Measurements from ENCODE around the gene NXPH4.
A peak's percentile ranks its signal among the peaks of the same experiment; 100 is the strongest.

The NXPH4 gene

DNA sequence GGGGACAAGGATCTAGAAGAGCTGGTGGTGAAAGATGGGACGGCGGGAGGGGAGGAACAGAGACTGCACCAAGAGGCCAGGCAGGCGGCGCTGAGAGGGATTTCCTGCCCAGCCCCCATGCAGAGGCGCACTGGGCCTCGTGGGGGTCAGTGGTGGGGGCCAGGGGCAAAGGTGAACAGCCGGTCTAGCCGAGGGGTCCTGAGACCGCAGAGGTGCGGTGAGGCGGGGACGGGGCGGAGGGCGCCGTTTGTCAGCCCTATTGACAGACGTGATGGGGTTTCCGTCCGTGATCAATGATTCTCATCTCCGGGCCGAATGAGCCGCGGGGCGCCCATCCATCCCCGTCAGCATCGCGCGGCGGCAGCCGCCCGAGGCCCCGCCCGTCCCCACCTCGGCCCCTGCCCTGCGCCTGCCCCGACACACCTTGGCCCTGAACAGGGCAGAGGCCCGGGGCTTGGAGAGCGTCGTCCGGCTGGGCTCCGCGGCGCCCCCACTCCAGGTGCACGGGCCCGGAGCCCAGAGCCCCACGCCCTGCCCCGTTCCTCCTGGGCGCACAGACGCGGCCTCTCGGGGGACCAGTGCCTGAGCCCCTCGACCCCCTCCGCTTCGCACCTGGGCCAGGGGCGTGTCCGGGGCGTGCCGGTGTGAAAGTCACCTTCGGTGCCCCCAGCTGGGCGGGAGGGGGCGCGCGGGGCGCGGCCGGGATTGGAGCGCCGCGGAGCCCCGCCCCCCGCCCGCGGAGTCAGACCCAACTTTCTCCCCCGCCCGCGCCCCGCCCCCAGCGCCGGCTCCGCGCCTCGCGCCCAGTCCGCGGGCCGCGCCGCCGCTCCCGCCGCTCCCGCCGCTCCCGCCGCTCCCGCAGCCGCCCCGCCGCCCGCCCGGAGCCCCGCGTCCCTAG lies at the start of gene NXPH4:
NXPH4 (plus strand) TSS at position 781 of the 898 bp plus-strand sequence. CDS start 176 bp downstream, outside the sequence.
- DNase-seq, result no peak

DNA sequence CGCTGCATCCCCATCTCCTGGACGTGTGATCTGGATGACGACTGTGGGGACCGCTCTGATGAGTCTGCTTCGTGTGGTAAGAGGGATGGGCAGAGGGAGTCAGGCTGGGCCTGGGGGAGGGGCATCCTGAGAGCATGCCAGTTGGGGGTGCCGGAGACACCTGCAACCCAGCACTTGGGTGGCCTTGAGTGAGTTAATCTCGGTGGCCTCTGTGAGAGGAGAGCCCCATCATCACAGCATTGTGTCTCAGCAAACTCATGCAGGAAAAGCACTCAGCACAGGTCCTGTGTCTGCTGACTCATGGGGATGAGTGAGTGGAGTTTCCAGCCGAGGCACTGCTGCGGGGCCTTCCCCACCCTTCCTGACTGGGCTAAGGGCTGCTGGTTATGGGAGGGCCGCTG lies 49.6 kb upstream of the NXPH4 start:
- no peak for DNase-seq

- no peak for DNase-seq
Measured at GRCh38 chr12:57168058-57168457, 48.5 kb upstream of the NXPH4 start.

DNA sequence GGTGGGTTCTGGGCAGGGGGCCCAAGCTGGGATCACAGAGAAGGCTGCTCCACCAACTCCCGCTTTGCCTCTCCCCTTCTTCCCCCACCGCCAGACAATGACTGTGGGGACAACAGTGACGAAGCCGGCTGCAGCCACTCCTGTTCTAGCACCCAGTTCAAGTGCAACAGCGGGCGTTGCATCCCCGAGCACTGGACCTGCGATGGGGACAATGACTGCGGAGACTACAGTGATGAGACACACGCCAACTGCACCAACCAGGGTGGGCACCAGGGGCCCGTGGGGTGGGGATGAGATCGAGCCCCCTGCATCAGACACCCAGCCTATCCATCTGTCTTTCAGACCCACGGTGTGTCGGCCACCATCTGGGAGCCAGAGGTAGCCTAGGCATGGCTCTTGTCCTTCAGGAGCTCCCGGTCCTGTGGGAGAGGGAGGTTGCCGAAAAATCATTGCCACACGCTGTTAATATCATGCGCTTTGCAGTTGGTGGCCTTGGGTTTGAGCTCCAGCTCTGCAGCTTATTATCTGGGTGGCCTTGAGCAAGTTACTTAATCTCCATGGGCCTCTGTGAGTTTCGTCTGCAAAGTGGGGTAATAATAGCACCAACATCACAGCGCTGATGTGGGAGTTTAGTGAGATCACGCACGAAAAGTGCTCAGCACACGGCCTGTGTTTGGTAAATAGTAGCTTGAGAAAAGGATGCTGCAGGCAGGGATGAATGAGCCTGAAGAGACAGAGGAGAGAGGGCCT lies 47.4 kb upstream of the NXPH4 start:
- DNase-seq, result no peak

DNA sequence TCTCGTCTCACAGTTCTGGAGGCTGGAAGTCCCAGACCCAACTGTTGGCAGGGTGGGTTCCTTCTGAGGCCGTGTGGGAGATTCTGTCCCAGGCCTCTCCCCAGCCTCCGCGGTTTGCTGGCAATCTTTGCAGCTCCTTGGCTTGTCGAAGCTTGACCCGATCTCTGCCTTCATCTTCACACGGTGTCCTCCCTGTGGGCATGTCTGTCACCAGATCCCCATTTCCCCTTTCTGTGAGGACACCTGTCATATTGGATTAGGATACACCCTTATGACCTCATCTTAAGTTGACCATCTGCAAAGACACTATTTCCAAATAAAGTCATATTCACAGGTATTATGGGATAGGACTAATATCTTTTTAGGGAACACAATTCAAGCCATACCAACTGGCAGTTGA lies 46.6 kb upstream of the NXPH4 start:
- DNase-seq, result no peak

DNA sequence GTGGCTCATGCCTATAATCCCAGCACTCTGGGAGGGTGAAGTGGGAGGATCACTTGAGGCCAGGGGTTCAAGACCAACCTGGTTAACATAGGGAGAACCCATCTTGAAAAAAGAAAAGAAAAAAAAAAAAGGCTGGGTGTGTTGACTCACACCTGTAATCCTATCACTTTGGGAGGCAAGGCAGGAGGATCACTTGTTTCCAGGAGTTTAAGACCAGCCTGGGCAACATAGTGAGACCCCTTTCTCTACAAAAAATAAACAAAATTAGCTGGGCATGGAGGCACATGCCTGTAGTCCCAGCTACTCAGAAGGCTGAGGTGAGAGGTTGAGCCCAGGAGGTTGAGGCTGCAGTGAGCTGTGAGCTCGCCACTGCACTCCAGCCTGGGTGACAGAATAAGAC lies 46.2 kb upstream of the NXPH4 start:
- no peak for DNase-seq

GRCh38 chr12:57170927-57171326 lies 45.7 kb upstream of the NXPH4 start:
- DNase-seq, result no peak

DNA sequence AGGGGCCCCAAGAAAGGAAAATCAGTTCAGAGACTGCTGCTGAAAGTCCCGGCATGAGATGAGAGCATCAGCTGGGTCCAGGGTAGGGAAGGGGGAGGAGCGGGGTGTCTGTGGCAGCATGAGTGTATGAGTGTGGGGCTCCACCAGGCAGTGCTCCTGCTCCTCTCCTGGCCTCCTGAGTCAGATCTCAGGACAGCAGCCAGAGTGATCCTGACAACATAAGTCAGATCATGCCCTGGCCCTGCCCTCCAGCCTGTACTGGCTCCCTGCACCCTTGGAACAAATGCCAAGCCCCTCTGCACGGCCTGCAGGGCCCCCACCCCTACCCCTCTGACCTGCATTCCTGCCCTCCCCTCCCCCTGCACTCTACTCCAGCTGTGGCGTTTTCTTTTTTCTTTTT lies 44.9 kb upstream of the NXPH4 start:
- no peak for DNase-seq

DNA sequence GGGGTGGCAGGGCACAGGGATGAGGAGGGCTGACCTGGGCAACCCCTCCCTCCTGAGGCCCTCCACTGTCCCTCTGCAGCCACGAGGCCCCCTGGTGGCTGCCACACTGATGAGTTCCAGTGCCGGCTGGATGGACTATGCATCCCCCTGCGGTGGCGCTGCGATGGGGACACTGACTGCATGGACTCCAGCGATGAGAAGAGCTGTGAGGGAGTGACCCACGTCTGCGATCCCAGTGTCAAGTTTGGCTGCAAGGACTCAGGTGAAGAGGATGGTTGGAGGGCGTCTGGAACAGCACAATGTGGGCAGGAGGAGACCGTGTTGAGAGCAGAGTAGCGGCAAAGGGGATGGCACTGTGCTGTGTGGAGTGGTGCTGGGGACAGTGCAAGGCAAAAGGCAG lies 43.5 kb upstream of the NXPH4 start:
- no peak for DNase-seq

DNA sequence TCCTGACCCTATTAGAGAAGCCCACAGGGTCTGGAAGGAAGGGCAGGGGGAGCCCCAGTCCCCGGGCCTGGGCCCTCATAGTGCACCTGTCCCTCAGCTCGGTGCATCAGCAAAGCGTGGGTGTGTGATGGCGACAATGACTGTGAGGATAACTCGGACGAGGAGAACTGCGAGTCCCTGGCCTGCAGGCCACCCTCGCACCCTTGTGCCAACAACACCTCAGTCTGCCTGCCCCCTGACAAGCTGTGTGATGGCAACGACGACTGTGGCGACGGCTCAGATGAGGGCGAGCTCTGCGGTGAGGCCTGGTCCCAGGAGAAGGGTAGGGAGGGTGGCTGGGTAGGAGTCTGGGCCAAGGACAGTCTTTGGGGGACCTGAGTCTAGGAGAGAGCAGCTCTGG lies 42.9 kb upstream of the NXPH4 start:
- no peak for DNase-seq

DNA sequence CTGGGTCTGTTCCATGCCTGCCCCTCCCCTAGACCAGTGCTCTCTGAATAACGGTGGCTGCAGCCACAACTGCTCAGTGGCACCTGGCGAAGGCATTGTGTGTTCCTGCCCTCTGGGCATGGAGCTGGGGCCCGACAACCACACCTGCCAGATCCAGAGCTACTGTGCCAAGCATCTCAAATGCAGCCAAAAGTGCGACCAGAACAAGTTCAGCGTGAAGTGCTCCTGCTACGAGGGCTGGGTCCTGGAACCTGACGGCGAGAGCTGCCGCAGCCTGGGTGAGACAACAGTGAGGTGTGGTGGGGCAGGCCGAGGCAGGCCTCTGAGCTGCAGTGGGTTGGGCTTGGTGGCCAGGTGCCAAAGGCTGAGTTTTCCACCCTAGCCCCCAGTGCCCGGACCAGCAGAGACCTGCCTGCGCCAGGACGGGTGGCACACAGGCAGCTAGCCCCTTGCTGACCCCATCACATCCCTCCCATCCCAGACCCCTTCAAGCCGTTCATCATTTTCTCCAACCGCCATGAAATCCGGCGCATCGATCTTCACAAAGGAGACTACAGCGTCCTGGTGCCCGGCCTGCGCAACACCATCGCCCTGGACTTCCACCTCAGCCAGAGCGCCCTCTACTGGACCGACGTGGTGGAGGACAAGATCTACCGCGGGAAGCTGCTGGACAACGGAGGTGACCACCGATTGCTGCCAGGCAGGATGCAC lies 41.0 kb upstream of the NXPH4 start:
- no peak for DNase-seq

DNA sequence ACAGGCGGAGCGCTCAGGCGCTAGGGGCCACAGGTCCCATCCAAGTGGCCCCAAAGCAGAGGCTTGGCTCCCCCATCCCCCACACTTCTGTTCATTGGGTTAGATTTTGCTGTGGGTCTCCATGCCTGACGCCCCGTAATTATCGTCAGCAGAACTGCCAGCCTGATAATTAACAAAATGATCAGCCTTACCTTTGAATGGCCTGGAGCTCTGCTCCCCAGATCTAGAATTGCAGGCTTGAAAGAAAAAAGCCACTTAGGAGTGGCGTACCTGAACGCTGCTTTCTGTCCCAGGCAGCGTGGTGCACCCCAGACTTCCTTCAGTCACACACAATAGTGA lies 40.5 kb upstream of the NXPH4 start:
- DNase-seq, result no peak

DNA sequence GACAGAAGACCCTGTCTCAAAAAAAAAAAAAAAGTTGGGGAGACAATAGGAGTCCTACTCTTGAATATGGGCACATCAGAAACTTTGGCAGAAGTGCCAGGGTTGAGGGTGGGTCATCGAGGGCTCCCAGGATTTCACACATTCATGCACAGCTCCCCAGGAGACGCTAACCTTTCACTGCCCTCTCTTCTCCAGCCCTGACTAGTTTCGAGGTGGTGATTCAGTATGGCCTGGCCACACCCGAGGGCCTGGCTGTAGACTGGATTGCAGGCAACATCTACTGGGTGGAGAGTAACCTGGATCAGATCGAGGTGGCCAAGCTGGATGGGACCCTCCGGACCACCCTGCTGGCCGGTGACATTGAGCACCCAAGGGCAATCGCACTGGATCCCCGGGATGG lies 39.7 kb upstream of the NXPH4 start:
- DNase-seq, result no peak

DNA sequence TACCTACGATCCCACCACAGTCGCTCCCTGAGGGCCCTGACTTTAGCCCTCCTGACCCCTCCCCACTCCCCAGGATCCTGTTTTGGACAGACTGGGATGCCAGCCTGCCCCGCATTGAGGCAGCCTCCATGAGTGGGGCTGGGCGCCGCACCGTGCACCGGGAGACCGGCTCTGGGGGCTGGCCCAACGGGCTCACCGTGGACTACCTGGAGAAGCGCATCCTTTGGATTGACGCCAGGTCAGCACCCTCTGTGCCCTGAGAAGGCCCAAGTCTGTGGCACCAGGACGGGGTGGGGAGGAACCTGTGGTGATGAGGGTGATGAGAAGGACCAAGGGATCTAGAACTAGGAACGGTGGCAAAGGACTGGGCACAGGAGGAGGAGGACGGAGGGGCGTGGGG lies 39.2 kb upstream of the NXPH4 start:
- no peak for DNase-seq

GRCh38 chr12:57178213-57178612 lies 38.4 kb upstream of the NXPH4 start:
- no peak for DNase-seq

- DNase-seq, result no peak
Measured at GRCh38 chr12:57179331-57180086, 37.1 kb upstream of the NXPH4 start.

GRCh38 chr12:57180321-57180989 lies 36.1 kb upstream of the NXPH4 start:
- no peak for DNase-seq

- DNase-seq, result no peak
Measured at GRCh38 chr12:57181072-57181471, 35.5 kb upstream of the NXPH4 start.

DNA sequence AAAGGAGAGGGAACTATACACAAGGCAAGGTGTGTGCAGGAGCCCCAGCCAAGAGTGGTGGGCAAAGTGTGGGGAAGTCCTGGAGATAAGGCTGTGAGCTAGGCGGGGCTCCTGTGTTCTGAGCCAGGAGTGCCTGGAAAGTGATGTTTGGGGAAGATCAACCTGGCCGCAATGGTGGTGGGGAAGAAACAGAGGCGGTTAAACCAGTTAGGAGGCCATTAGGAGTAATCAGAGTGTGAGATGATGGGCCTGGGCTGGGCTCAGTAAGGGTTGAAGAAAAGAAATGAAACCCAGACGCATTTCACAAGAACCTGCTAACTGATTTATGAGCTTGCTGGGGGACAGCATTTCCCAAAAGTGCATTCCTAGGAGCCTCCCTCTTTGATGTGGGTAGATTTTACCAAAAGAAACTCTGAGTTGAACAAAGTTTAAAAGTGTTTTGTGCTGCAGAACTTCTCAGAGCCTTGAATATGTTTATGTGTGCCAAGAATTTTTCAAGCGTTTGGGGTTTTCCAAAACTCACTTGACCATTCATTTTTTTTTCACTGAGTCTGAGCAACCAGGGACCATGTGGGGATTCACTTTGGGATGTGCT lies 34.9 kb upstream of the NXPH4 start:
- DNase-seq, result no peak

- DNase-seq, result peak; percentile 25
Measured at GRCh38 chr12:57182918-57183575, 33.5 kb upstream of the NXPH4 start.
